Prostate gland (tissue), 2 donors: ENCODE measurements around the gene POSTN.

Experiments
- POLR2A ChIP-seq: fragments of 450-650 bp; IDR thresholded peaks from one replicate; pipeline ENCODE4 v1.6.1; 2016; ENCODE audit warnings: antibody characterized with exemption, mild to moderate bottlenecking
- POLR2AphosphoS5 ChIP-seq: sonication (generic); formaldehyde crosslinking; IDR thresholded peaks from one replicate; pipeline ENCODE4 v1.6.1; 2017; ENCODE audit warnings: antibody characterized with exemption
- TF ChIP-seq, protein P1 (sequence below), 4 experiments: fragments of 200-600 bp in 2 of 4; fragments of 450-650 bp in 2 of 4; sonication (generic) in 2 of 4; IDR thresholded peaks; 1 replicate in 3 of 4; 2 replicates in 1 of 4; pipeline ENCODE4 v1.5.1; 2016 to 2019; ENCODE audit warnings: antibody characterized with exemption in 4 of 4, mild to moderate bottlenecking in 2 of 4, moderate library complexity in 2 of 4

DNA sequence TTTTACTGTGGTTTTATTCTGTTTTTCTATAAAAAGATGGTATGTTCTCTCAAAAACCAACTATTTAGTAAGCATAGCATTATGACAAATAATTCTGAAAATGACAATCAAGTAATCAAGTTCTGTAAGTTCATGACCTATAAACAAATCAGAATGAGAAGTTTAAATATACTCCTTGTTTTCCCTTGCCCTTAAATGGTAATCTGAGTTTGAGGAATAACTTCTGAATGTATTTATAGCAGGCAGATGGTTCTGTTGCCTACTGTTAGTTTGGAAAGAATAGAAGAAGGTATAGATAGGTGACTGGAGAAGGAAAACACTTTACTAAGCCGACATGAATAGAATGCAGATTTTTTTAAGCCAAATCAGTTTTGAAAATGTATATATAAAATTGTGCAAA is 63.9 kb downstream of the POSTN start:
- TF ChIP-seq, protein P1, sequence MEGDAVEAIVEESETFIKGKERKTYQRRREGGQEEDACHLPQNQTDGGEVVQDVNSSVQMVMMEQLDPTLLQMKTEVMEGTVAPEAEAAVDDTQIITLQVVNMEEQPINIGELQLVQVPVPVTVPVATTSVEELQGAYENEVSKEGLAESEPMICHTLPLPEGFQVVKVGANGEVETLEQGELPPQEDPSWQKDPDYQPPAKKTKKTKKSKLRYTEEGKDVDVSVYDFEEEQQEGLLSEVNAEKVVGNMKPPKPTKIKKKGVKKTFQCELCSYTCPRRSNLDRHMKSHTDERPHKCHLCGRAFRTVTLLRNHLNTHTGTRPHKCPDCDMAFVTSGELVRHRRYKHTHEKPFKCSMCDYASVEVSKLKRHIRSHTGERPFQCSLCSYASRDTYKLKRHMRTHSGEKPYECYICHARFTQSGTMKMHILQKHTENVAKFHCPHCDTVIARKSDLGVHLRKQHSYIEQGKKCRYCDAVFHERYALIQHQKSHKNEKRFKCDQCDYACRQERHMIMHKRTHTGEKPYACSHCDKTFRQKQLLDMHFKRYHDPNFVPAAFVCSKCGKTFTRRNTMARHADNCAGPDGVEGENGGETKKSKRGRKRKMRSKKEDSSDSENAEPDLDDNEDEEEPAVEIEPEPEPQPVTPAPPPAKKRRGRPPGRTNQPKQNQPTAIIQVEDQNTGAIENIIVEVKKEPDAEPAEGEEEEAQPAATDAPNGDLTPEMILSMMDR (IDR thresholded peaks at IDR 0.05) = no peak
- TF ChIP-seq POLR2A (no peak), POLR2AphosphoS5 (no peak)
